Measurements from ENCODE around the gene ZNF678. TPM values are rescaled to one million over a fixed set of nuclear protein-coding genes. Genes with fewer than 3 reads are reported as not detected.

ZNF678 gene
- polyA plus RNA-seq, 1 of the 3 experiments (the other 2 are of a cell fraction), result 1.3 TPM

DNA sequence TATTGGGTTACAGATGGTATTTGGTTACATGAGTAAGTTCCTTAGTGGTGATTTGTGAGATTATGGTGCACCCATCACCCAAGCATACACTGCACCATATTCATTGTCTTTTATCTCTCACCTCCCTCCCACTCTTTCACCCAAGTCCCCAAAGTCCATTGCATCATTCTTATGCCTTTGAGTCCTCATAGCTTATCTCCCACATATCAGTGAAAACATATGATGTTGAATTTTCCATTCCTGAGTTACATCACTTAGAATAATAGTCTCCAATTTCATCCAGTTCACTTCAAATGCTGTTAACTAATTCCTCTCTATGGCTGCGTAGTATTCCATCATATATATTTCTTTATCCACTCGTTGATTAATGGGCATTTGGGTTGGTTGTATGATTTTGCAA, 36.8 kb upstream of the ZNF678 start (continued):
- TF ChIP-seq, protein P1, sequence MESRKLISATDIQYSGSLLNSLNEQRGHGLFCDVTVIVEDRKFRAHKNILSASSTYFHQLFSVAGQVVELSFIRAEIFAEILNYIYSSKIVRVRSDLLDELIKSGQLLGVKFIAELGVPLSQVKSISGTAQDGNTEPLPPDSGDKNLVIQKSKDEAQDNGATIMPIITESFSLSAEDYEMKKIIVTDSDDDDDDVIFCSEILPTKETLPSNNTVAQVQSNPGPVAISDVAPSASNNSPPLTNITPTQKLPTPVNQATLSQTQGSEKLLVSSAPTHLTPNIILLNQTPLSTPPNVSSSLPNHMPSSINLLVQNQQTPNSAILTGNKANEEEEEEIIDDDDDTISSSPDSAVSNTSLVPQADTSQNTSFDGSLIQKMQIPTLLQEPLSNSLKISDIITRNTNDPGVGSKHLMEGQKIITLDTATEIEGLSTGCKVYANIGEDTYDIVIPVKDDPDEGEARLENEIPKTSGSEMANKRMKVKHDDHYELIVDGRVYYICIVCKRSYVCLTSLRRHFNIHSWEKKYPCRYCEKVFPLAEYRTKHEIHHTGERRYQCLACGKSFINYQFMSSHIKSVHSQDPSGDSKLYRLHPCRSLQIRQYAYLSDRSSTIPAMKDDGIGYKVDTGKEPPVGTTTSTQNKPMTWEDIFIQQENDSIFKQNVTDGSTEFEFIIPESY (IDR thresholded peaks at IDR 0.05; ENCODE audit: borderline replicate concordance, low read depth), result no peak
- TF ChIP-seq SMC3 (IDR thresholded peaks at IDR 0.05; ENCODE audit: low read depth, low read length) (no peak), GABPA (IDR thresholded peaks at IDR 0.05; ENCODE audit: low read depth) (no peak)
- TF ChIP-seq, protein P2, sequence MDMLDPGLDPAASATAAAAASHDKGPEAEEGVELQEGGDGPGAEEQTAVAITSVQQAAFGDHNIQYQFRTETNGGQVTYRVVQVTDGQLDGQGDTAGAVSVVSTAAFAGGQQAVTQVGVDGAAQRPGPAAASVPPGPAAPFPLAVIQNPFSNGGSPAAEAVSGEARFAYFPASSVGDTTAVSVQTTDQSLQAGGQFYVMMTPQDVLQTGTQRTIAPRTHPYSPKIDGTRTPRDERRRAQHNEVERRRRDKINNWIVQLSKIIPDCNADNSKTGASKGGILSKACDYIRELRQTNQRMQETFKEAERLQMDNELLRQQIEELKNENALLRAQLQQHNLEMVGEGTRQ (IDR thresholded peaks at IDR 0.05; ENCODE audit: borderline replicate concordance, low read depth, low read length), result no peak

GRCh38 chr1:227532019-227532619, 31.2 kb upstream of the ZNF678 start:
- TF ChIP-seq, protein P3, sequence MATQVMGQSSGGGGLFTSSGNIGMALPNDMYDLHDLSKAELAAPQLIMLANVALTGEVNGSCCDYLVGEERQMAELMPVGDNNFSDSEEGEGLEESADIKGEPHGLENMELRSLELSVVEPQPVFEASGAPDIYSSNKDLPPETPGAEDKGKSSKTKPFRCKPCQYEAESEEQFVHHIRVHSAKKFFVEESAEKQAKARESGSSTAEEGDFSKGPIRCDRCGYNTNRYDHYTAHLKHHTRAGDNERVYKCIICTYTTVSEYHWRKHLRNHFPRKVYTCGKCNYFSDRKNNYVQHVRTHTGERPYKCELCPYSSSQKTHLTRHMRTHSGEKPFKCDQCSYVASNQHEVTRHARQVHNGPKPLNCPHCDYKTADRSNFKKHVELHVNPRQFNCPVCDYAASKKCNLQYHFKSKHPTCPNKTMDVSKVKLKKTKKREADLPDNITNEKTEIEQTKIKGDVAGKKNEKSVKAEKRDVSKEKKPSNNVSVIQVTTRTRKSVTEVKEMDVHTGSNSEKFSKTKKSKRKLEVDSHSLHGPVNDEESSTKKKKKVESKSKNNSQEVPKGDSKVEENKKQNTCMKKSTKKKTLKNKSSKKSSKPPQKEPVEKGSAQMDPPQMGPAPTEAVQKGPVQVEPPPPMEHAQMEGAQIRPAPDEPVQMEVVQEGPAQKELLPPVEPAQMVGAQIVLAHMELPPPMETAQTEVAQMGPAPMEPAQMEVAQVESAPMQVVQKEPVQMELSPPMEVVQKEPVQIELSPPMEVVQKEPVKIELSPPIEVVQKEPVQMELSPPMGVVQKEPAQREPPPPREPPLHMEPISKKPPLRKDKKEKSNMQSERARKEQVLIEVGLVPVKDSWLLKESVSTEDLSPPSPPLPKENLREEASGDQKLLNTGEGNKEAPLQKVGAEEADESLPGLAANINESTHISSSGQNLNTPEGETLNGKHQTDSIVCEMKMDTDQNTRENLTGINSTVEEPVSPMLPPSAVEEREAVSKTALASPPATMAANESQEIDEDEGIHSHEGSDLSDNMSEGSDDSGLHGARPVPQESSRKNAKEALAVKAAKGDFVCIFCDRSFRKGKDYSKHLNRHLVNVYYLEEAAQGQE (IDR thresholded peaks at IDR 0.05; ENCODE audit: low read depth, low read length), result no peak
- TF ChIP-seq, protein P4, sequence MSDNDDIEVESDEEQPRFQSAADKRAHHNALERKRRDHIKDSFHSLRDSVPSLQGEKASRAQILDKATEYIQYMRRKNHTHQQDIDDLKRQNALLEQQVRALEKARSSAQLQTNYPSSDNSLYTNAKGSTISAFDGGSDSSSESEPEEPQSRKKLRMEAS (IDR thresholded peaks at IDR 0.05; ENCODE audit: low read depth), result no peak
- TF ChIP-seq GABPA (IDR thresholded peaks at IDR 0.05; ENCODE audit: low read depth) (no peak), FOXJ3 (CRISPR knock-in tag; IDR thresholded peaks at IDR 0.05) (no peak), RFX5 (IDR thresholded peaks at IDR 0.05; ENCODE audit: low read length) (no peak)
- ChIA-PET CTCF (interaction anchor here (1.9 kb wide), 1 partner anchor 11 kb away, joined by 9 read pairs; no protein-coding TSS in a partner anchor), POLR2A (no interaction called here)
- Histone ChIP-seq H3K27ac (ENCODE audit: low read depth in 2 of 2, low read length in 1 of 2) (no peak overlapping the region), H3F3A (replicated peaks; ENCODE audit: insufficient read depth) (no peaks in the 10 kb centered on the region), H3K4me3 (ENCODE audit: low read depth in 2 of 2, low read length in 1 of 2) (no peak overlapping the region; a peak in 1 of 4 replicates), H3K79me2 (ENCODE audit: insufficient read depth) (0 out of 2 replicates have a peak, but pooled peaks cover 3% of the 10 kb centered on the region), H3K9me2 (no peaks in the 10 kb centered on the region), H4K20me1 (ENCODE audit: insufficient read depth) (no peaks in the 10 kb centered on the region), H3K36me3 (replicated peaks in 1 of 2; ENCODE audit: control insufficient read depth in 1 of 2, insufficient read depth in 2 of 2, low read length in 1 of 2) (peaks cover 2 to 13% of the 10 kb centered on the region in 2 experiments), H3K4me2 (no peak overlapping the region), H2AFZ (ENCODE audit: low read depth) (no peak overlapping the region), H3K9ac (no peak overlapping the region), H3K27me3 (ENCODE audit: insufficient read depth) (no peaks in the 10 kb centered on the region), H3K9me3 (peaks cover 17% of the 10 kb centered on the region), H3K4me1 (ENCODE audit: control insufficient read depth in 1 of 2, insufficient read depth in 2 of 2, low read depth in 1 of 2, low read length in 1 of 2) (no peaks in the 10 kb centered on the region)
- no peak for DNase-seq
- 96% methylated on average over 3 of the region's 3 CpGs for WGBS (ENCODE audit: low lambda C conversion rate)

All from SK-N-SH (cell line).